Sigmoid colon (tissue), 4 donors: ENCODE data around the gene ECM1.

Experiments used
- CTCF ChIP-seq, 4 experiments: fragments of 450-650 bp in 3 of 4; fragments of 200-600 bp in 1 of 4; IDR thresholded peaks; one replicate each; pipeline ENCODE4 v1.5.1; 2016 to 2019; ENCODE audit warnings: antibody characterized with exemption in 4 of 4, mild to moderate bottlenecking in 3 of 4, moderate library complexity in 2 of 4
- EP300 ChIP-seq, 4 donors: sonication (generic); formaldehyde crosslinking; IDR thresholded peaks; one replicate each; pipeline ENCODE4 v1.6.1; 2017; ENCODE audit warnings: antibody characterized with exemption in 4 of 4
- POLR2A ChIP-seq, 2 donors: fragments of 450-650 bp; IDR thresholded peaks; one replicate each; pipeline ENCODE4 v1.6.1; 2016; ENCODE audit warnings: antibody characterized with exemption in 2 of 2, mild to moderate bottlenecking in 2 of 2, moderate library complexity in 2 of 2
- POLR2AphosphoS5 ChIP-seq, 4 donors: sonication (generic); formaldehyde crosslinking; IDR thresholded peaks; one replicate each; pipeline ENCODE4 v1.6.1; 2017; ENCODE audit warnings: antibody characterized with exemption in 4 of 4

GRCh38 chr1:150479927-150480352 is 28.0 kb upstream of the ECM1 start:
- TF ChIP-seq CTCF (IDR thresholded peaks at IDR 0.05) (no peak), POLR2AphosphoS5 (IDR thresholded peaks at IDR 0.05) (no peak), POLR2A (IDR thresholded peaks at IDR 0.05) (no peak), EP300 (IDR thresholded peaks at IDR 0.05) (no peak)
